Trophoblast cell (in vitro differentiated cells and primary cell): ENCODE results near the gene LRCH4.
A peak's percentile ranks its signal among the peaks of the same experiment; 100 is the strongest.
"Not testable (repeated sequence)": the region's sequence is repeated elsewhere in the genome, so short reads cannot be mapped to it uniquely, and the experiment has no call there.

ENCODE experiments used
- DNase-seq, 2 donors: peaks; one replicate each; pipeline ENCODE4 v3.0.0-alpha.2; 2016
- H2AFZ ChIP-seq: 2 replicates; pipeline ENCODE4 v1.6.1; 2013; ENCODE audit warnings: low read length, moderate library complexity, mild to moderate bottlenecking; ENCODE audit not compliant: insufficient read depth, poor library complexity
- H2AK5ac ChIP-seq: 2 replicates; pipeline ENCODE4 v1.6.1; 2013; ENCODE audit warnings: mild to moderate bottlenecking, low read length
- H2BK120ac ChIP-seq: 2 replicates; pipeline ENCODE4 v1.6.1; 2013; ENCODE audit warnings: low read length, mild to moderate bottlenecking, moderate library complexity; ENCODE audit not compliant: insufficient read depth, poor library complexity
- H2BK12ac ChIP-seq: 2 replicates; pipeline ENCODE4 v1.6.1; 2013; ENCODE audit warnings: mild to moderate bottlenecking, low read length, moderate library complexity
- H2BK5ac ChIP-seq: 2 replicates; pipeline ENCODE4 v1.6.1; 2013; ENCODE audit warnings: low read length, low read depth, moderate library complexity, mild to moderate bottlenecking; ENCODE audit not compliant: poor library complexity
- H3K14ac ChIP-seq: 2 replicates; pipeline ENCODE4 v1.6.1; 2013; ENCODE audit warnings: mild to moderate bottlenecking, low read length
- H3K18ac ChIP-seq: 2 replicates; pipeline ENCODE4 v1.6.1; 2013; ENCODE audit warnings: mild to moderate bottlenecking, low read length
- H3K23ac ChIP-seq: 2 replicates; pipeline ENCODE4 v1.6.1; 2013; ENCODE audit warnings: low read length
- H3K27ac ChIP-seq: 2 replicates; pipeline ENCODE4 v1.5.1; 2013; ENCODE audit warnings: low read depth, mild to moderate bottlenecking, inconsistent platforms, low read length, moderate library complexity
- H3K27me3 ChIP-seq: 2 replicates; pipeline ENCODE4 v1.6.1; 2013; ENCODE audit warnings: inconsistent platforms, mild to moderate bottlenecking, low read length, moderate library complexity; ENCODE audit not compliant: insufficient read depth
- H3K36me3 ChIP-seq, 2 experiments: 1 replicate in 1 of 2; 2 replicates in 1 of 2; pipeline ENCODE4 v1.6.1; 2013; ENCODE audit warnings: low read length in 2 of 2, mild to moderate bottlenecking in 2 of 2, moderate library complexity in 1 of 2; ENCODE audit not compliant: insufficient read depth in 2 of 2, control insufficient read depth in 1 of 2
- H3K4ac ChIP-seq: 2 replicates; pipeline ENCODE4 v1.6.1; 2013; ENCODE audit warnings: low read depth, mild to moderate bottlenecking, low read length, moderate library complexity
- H3K4me1 ChIP-seq, 2 experiments: 1 replicate in 1 of 2; 2 replicates in 1 of 2; pipeline ENCODE4 v1.6.1; 2013; ENCODE audit warnings: low read length in 2 of 2, mild to moderate bottlenecking in 2 of 2, moderate library complexity in 1 of 2; ENCODE audit not compliant: insufficient read depth in 2 of 2, control insufficient read depth in 1 of 2
- H3K4me2 ChIP-seq: 2 replicates; pipeline ENCODE4 v1.6.1; 2013; ENCODE audit warnings: inconsistent platforms, mild to moderate bottlenecking, low read length, moderate library complexity
- H3K4me3 ChIP-seq: 2 replicates; pipeline ENCODE4 v1.5.1; 2013; ENCODE audit warnings: mild to moderate bottlenecking, low read depth, low read length, inconsistent platforms
- H3K79me1 ChIP-seq: one replicate; pipeline ENCODE4 v1.6.1; 2013; ENCODE audit warnings: low read length
- H3K79me2 ChIP-seq: 2 replicates; pipeline ENCODE4 v1.6.1; 2013; ENCODE audit warnings: low read length, mild to moderate bottlenecking; ENCODE audit not compliant: control insufficient read depth, insufficient read depth, poor library complexity
- H3K9ac ChIP-seq: 2 replicates; pipeline ENCODE4 v1.6.1; 2013; ENCODE audit warnings: mild to moderate bottlenecking, low read length
- H3K9me3 ChIP-seq: 2 replicates; pipeline ENCODE4 v1.6.1; 2013; ENCODE audit warnings: low read depth, mild to moderate bottlenecking, control low read depth, inconsistent platforms, low read length; ENCODE audit not compliant: insufficient read depth
- H4K12ac ChIP-seq: 2 replicates; pipeline ENCODE4 v1.6.1; 2013; ENCODE audit warnings: low read depth, mild to moderate bottlenecking, low read length, moderate library complexity
- H4K8ac ChIP-seq: 2 replicates; pipeline ENCODE4 v1.6.1; 2013; ENCODE audit warnings: low read depth, mild to moderate bottlenecking, low read length, moderate library complexity
- H4K91ac ChIP-seq: one replicate; pipeline ENCODE4 v1.6.1; 2013; ENCODE audit warnings: low read depth, mild to moderate bottlenecking, low read length, moderate library complexity
- WGBS: extraction: QIAGEN DNeasy Blood & Tissue Kit; methylation state at CpG from one replicate; pipeline ENCODE4 v1.1.7; 2013; ENCODE audit warnings: missing lambda C conversion rate; ENCODE audit not compliant: insufficient read length, insufficient coverage; ENCODE audit errors: extremely low coverage; 5-methylcytosine and 5-hydroxymethylcytosine counted together

The LRCH4 gene

DNA sequence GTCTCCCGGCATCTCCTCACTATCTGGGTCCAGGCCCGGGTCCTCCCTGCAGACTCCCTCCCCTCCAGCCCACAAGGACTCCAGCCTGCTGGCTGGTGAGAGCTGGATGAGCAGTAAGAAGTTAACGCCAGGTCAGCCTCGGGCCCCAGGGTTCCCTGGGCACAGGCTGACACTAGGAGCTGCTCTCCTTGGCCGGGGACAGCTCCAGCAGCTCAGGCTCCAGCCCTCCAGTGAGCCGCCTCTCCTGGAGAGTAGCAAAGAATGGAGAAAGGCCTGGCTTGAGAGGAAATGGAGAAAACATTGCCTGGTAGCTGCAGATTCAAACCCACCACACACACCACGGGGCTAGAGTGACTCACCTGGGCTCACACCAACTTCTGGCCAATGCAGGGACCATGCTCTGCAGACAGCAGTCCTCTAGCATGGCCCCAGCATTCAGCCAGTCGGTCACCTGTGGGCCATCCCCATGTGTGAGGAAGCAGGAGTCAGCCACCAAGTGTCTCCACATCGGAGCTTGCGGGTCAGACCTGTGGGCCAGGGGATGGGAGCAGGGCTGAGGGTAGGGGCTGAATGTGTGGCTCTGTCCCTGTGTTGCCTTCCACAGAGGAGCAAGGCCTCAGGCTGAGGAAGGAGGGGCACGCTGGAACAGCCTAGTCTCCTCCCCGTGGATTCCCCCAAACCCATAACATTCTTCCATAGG lies 18.7 kb downstream of the LRCH4 start:
- H3K79me1 ChIP-seq: no peaks in the 10 kb centered on the region
- H2AFZ ChIP-seq: no peak overlapping the region
- peaks cover 0 to 3% of the 10 kb centered on the region in 2 experiments for H3K36me3 ChIP-seq
- peaks cover 9% of the 10 kb centered on the region for H3K27me3 ChIP-seq
- H4K8ac ChIP-seq: no peak overlapping the region
- WGBS: no CpG with 5 or more reads among the region's 12 CpGs
- no peak overlapping the region for H3K23ac ChIP-seq
- H3K4me1 ChIP-seq: peaks cover 24 to 36% of the 10 kb centered on the region in 2 experiments
- no peak overlapping the region for H4K91ac ChIP-seq
- H2BK12ac ChIP-seq: no peak overlapping the region
- no peak overlapping the region for H3K18ac ChIP-seq
- H2AK5ac ChIP-seq: no peak overlapping the region
- H3K9me3 ChIP-seq: peaks cover 8% of the 10 kb centered on the region
- H3K79me2 ChIP-seq: no peaks in the 10 kb centered on the region
- no peak overlapping the region for H3K9ac ChIP-seq
- no peak overlapping the region for H3K4ac ChIP-seq
- peak in 1 of 2 donors; percentile 11 for DNase-seq
- no peak overlapping the region for H3K14ac ChIP-seq
- no peak overlapping the region for H3K27ac ChIP-seq
- no peak overlapping the region for H4K12ac ChIP-seq
- no peak overlapping the region for H3K4me3 ChIP-seq
- no peak overlapping the region for H3K4me2 ChIP-seq
- H2BK5ac ChIP-seq: no peak overlapping the region
- H2BK120ac ChIP-seq: no peak overlapping the region

DNA sequence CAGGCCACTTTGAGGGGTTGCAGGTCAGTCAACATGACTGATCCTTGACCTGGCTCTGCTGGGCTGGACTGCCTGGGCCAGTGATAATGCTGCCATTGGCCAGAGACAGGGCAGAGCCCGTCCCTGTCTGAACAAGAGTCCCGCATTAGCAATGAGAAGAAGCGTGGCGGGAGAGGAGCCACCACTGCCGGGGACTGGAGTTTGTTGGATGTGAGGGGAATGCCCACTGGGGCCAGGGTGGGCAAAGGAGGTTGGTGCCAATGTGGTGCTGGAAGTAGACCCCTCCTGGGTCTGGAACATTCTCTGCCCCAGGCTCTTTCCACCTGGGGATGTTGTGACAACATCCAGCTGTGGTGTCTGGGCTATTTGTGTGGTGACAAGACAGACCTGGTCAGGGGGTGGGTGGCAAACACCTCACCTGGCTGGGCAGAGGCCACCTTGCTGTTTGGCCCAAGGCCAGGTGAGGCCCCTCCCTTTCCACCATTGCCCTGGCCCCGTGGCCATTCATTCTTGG lies 19.9 kb downstream of the LRCH4 start:
- Histone ChIP-seq H3K27me3 (peaks cover 9% of the 10 kb centered on the region), H3K4me2 (no peak overlapping the region), H3K14ac (no peak overlapping the region), H3K79me2 (no peaks in the 10 kb centered on the region), H3K36me3 (peaks cover 2 to 3% of the 10 kb centered on the region in 2 experiments), H3K9ac (no peak overlapping the region), H3K18ac (no peak overlapping the region), H2AK5ac (no peak overlapping the region), H3K4me1 (peaks cover 14 to 25% of the 10 kb centered on the region in 2 experiments), H3K4me3 (no peak overlapping the region), H3K4ac (no peak overlapping the region), H3K9me3 (peaks cover 8% of the 10 kb centered on the region), H2AFZ (no peak overlapping the region), H4K12ac (no peak overlapping the region), H2BK120ac (no peak overlapping the region), H4K91ac (no peak overlapping the region), H2BK12ac (no peak overlapping the region), H3K79me1 (no peaks in the 10 kb centered on the region), H2BK5ac (no peak overlapping the region), H3K23ac (no peak overlapping the region), H3K27ac (no peak overlapping the region), H4K8ac (no peak overlapping the region)
- WGBS: no CpG with 5 or more reads among the region's 6 CpGs
- DNase-seq: peak in 1 of 2 donors; percentile 37

DNA sequence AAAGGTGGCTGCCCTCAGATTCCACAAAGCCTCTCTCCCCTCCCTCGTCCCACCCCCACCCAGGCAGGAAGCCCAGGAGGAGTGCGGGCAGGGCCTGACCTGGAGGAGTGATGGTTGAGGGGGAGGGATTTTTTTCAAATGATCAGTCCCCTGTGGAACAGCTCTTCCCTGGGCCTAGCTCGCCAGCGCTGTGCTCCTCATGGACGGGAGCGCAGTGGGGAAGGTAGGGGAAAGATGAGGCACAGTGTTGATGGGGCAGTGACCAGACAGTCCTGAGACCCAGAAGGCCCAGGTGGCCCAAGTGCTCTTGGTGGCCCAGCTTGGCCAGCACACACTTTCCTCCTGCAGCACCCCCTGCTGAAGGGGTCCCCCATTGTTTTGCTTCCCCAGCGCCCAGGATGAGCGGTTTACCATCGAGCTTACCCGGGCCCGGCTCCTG lies 20.8 kb downstream of the LRCH4 start:
- Histone ChIP-seq H3K23ac (no peak overlapping the region), H3K79me2 (no peaks in the 10 kb centered on the region), H3K4ac (no peak overlapping the region), H2BK12ac (no peak overlapping the region), H3K4me3 (no peak overlapping the region), H2AFZ (no peak overlapping the region), H3K27me3 (peaks cover 8% of the 10 kb centered on the region), H3K79me1 (no peaks in the 10 kb centered on the region), H3K9ac (no peak overlapping the region), H3K9me3 (peaks cover 7% of the 10 kb centered on the region), H3K36me3 (peaks cover 2 to 3% of the 10 kb centered on the region in 2 experiments), H2BK5ac (no peak overlapping the region), H3K14ac (no peak overlapping the region), H2BK120ac (no peak overlapping the region), H3K4me2 (no peak overlapping the region), H3K4me1 (peaks cover 9 to 19% of the 10 kb centered on the region in 2 experiments), H3K18ac (no peak overlapping the region), H2AK5ac (no peak overlapping the region), H4K8ac (no peak overlapping the region), H3K27ac (no peak overlapping the region), H4K91ac (no peak overlapping the region), H4K12ac (no peak overlapping the region)
- peak; percentile 58 to 63 for DNase-seq
- no CpG with 5 or more reads among the region's 11 CpGs for WGBS

DNA sequence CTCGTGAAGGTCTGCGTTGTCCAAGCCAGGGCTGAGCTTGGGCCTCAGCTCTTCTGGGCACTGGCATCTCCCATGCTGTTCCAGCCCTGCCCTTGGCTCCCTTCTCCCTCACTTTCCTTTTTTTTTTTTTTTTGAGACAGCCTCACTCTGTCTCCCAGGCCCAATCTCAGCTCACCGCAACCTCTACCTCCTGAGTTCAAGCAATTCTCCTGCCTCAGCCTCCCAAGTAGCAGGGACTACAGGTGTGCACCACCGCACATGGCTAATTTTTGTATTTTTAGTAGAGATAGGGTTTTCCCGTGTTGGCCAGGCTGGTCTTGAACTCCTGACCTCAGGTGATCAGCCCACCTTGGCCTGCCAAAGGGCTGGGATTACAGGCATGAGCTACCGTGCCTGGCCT lies 21.5 kb downstream of the LRCH4 start:
- H4K8ac ChIP-seq, H4K91ac ChIP-seq, H2AFZ ChIP-seq, H3K9me3 ChIP-seq, H3K4me2 ChIP-seq, DNase-seq, H2AK5ac ChIP-seq, H3K4me3 ChIP-seq, H3K36me3 ChIP-seq, H3K79me1 ChIP-seq, H3K27ac ChIP-seq, H2BK12ac ChIP-seq, H3K14ac ChIP-seq, H3K79me2 ChIP-seq, H3K9ac ChIP-seq, H3K4ac ChIP-seq, H3K27me3 ChIP-seq, H2BK5ac ChIP-seq, H3K18ac ChIP-seq, H2BK120ac ChIP-seq, H3K23ac ChIP-seq, H4K12ac ChIP-seq: not testable (repeated sequence)
- WGBS: no CpG with 5 or more reads among the region's 6 CpGs
- peaks cover 8 to 15% of the 10 kb centered on the region in 2 experiments for H3K4me1 ChIP-seq
